Left ventricle myocardium superior (tissue), 1 donor: ENCODE measurements around the gene LIMK1. TPM values are rescaled to one million over a fixed set of nuclear protein-coding genes. Genes with fewer than 3 reads are reported as not detected.

Source experiments
- ATAC-seq: fragments of 200-7000 bp; cut with Tn5 transposase; one replicate; pipeline ENCODE4 v1.9.1; 2020; ENCODE audit warnings: mild to moderate bottlenecking, moderate library complexity
- DNase-seq: peaks from one replicate; pipeline ENCODE4 v3.0.0-alpha.2; 2020
- intact Hi-C: fragments of 100-400 bp; cut with micrococcal nuclease; formaldehyde crosslinking; loops from one replicate; pipeline ENCODE4 v1.11.0; 2022
- total RNA-seq: library from RNA; stranded (reverse); fragmentation: NEBNext Ultra II Directional; extraction: Animal tissue kit (Norgen Biotek cat#: 25700); gene quantifications from one replicate; pipeline ENCODE4 v1.2.1, GENCODE V29; 2021
- donor health status: DM: no; HTN: yes; CAD: no; lungs with severe emphysema.

Gene LIMK1
- total RNA-seq, 1 donor from 2014 or later, result 9.4 TPM

DNA sequence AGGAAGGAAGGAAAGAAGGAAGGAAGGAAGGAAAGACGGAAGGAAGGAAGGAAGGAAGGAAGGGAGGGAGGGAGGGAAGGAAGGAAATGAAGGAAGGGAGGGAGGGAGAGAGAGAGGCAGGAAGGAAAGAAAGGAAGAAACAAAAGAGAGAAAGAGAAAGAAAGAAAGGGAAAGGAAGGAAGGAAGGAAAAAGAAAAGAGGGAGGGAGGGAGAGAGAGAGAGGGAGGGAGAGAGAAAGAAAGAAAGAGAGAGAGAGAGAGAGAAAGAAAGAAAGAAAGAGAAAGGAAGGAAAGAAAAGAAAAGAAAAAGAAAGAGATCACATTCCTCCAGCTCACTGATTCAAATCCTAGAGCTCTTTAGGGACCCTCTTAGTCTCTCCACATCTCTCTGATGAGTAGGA lies 31.0 kb upstream of the LIMK1 start:
- ATAC-seq (no peak), DNase-seq (no peak)
- intact Hi-C loops, result no loop called here

DNA sequence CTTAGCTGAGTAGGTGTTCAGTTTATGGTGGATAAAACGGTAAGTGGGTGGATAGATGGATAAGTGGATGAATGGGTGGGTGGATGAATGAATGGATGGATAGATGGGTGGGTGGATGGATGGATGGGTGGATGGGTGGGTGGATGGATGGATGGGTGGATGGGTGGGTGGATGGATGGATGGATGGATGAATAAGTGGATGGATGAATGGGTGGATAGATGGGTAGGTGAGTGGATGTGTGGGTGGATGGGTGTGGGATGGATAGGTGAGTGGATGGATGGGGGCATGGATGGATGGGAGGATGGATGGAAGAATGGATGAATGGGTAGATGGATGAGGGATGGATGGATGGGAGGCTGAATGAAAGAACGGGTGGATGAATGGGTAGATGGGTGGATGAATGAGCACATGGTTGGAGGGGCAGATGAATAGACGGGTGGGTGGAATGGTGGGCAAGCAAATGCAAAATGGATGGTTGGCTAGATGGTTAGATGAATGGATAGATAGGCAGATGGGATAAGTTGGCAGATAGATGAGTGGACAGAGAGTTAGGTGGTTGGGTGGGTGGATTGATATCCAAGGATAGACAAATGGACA lies 29.9 kb upstream of the LIMK1 start:
- intact Hi-C loops, result no loop called here
- DNase-seq, result no peak
- ATAC-seq, result no peak

DNA sequence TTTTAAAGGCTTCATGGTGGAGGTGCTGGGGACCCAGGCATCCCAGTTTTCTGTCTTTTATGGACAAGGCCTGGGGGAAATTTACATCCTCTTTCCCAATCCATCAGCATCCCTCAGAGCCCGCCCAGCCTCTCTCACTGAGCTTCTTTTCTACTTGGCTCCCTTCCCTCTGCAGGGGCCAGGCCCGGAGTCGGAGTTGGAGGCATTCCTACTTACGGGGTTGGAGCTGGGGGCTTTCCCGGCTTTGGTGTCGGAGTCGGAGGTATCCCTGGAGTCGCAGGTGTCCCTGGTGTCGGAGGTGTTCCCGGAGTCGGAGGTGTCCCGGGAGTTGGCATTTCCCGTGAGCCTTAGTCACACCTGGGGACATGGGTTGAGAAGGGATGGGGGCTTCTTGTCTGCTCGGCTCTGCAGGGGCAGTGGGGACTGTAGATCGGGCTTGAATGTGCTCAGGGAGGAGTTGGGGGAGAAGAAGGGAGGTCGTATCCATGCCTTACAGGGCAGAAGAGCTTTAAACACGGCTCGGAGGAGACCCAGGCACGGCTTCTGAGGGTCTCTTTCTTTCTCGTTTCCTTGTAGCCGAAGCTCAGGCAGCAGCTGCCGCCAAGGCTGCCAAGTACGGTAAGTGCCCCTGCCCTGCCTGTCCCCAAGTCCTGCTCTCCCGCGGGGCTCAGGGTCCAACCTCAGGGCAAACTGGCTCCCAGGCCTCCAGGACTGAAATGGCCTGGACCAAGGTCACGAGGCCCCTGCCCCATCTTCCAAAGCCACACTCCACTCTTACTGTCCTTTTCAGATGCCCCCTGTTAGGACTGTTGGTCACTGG lies 27.3 kb upstream of the LIMK1 start:
- intact Hi-C loops, result no loop called here
- no peak for DNase-seq

DNA sequence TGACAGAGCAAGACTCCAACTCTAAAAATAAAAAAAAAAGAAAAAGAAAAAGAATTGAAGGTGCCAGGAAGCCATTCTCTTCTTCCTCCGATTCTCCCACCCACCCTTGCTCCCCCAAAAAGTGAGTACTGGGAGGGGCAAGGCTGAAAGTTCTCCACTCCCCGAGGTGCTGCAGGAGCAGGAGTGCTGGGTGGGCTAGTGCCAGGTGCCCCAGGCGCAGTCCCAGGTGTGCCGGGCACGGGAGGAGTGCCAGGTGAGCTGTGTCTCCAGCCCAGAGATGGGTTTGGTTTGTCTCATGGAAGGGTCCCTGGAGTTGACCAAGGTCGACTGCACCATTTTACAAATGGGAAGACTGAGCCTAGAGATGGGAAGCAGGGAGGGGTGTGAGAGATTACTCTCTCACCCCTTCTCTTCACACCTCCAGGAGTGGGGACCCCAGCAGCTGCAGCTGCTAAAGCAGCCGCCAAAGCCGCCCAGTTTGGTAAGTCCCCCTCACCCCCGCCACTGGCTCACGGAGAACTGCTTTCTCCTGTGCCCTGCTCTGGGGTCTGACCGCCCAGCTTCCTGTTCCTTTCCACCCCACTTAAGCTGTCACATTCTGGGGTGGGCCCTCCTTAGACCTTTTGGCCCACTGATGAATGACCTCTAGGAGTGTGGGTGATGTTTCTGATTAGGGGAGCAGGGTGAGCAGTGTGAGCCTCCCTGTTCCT lies 26.2 kb upstream of the LIMK1 start:
- intact Hi-C loops, result no loop called here
- DNase-seq, result no peak
- no peak for ATAC-seq

More for the DNA sequence above, 27.3 kb upstream of the LIMK1 start:
- no peak for ATAC-seq

DNA sequence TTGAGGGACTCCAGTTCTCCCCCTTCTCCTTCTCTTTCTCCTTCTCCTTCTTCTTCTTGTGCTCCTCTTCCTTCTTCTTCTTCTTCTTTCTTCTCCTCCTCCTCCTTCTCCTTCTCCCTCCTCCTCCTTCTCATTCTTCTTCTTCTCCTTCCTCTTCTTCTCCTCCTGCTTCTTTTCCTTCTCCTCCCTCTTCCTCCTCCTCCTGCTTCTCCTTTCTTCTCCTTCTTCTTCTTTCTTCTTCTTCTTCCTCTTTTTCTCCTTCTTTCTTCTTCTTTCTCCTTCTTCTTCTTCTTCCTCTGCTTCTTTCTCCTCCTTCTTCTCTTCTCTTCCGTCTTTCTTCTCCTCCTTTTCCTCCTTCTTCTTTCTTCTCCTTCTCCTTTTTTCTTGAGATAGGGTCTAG lies 25.6 kb upstream of the LIMK1 start:
- no peak for ATAC-seq
- intact Hi-C loops, result no loop called here
- DNase-seq, result no peak

DNA sequence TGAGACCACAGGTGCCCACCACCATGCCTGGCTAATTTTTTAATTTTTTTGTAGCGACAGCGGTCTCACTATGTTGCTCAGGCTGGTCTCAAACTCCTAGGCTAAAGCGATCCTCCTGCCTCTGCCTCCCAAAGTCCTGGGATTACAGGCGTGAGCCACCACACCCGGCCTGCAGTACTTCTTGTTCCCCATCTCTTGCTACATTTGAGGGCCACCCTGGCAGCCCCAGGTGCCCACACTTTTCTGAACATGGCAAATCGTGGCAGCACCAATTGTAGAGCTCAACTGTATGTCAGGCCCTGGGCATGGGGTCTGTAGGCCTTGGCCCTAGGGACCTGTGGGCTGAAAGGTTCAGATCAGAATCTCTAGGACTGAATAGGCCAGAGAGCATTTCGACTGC lies 25.1 kb upstream of the LIMK1 start:
- DNase-seq (no peak), ATAC-seq (no peak)
- intact Hi-C loops, result no loop called here

DNA sequence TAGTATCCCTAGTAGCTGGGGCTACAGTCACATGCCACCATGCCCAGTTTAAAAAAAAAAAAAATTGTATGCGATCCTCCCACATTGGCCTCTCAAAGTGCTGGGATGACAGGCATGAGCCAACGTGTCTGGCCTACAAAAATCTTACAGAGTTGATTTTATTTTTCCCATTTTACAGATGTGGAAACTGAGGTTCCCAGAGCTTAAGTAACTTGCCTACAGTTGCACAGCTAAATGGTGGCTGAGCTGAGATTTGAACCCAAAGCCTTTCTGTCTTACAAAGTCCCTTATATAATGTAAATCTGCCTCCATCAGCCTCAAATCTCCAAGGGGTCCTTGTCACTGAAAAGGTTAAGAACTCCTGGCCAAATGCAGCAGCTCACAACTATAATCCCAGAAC lies 24.6 kb upstream of the LIMK1 start:
- no peak for DNase-seq
- no peak for ATAC-seq
- intact Hi-C loops, result no loop called here

DNA sequence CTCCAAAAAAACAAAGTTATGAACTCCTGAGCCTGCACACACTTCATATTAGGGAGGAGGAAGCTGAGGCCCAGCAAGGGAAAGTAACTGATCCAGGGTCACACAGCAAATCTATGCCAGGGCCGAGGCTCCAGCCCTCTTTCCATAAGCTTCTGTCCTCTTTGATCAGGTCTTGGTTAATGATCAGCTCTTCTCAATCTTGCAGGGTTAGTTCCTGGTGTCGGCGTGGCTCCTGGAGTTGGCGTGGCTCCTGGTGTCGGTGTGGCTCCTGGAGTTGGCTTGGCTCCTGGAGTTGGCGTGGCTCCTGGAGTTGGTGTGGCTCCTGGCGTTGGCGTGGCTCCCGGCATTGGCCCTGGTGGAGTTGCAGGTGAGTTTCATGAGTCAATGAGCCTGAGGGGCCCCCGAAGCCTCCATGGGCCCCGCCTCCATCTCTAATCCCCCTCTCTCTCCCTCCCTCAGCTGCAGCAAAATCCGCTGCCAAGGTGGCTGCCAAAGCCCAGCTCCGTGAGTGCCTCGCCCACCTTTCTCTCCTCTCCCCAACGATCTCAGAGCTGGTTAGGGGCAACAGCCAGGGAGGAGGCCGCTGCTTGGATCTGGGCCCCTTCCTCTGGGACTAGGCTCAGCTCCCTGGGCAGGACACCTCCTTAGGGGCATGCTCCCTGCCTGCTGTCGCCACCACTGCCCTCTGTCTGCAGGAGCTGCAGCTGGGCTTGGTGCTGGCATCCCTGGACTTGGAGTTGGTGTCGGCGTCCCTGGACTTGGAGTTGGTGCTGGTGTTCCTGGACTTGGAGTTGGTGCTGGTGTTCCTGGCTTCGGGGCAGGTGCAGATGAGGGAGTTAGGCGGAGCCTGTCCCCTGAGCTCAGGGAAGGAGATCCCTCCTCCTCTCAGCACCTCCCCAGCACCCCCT lies 23.7 kb upstream of the LIMK1 start:
- DNase-seq, result peak; percentile 66
- no peak for ATAC-seq
- intact Hi-C loops, result no loop called here

DNA sequence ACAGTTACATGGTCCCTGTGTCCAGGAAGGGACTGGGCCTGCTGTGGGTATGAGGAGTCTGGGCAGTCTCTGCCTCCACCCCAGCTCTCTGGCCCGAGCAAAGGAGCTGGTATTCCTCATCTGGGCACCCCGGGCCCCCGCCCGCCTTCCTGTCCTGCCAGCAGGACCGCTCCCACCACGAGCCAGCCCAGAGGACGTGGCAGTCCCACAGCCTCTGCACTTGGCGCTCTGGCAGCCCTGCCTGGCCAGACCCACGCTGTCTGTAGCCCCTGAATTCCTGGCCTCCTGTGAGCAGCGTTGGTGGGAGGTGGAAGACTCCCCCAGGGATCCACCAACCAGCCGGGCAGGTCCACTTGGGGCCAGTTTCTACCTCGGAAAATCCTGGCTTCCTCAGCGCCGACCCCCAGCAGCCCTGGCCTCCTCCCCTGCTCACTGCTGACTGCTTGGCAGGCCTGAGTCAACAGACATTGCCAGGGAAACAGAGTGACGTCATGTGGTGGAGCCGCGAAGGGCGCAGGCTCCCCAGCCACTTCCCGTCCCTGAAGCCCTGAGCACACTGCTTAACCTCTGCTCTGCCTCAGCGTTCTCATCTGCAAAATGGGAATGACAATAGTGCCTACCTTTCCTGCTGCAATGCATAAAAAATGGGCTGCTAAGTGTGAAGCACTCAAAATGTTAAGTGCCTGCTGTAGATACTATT lies 21.6 kb upstream of the LIMK1 start:
- ATAC-seq (peak; percentile 89), DNase-seq (peak; percentile 81)
- intact Hi-C loops, result no loop called here

DNA sequence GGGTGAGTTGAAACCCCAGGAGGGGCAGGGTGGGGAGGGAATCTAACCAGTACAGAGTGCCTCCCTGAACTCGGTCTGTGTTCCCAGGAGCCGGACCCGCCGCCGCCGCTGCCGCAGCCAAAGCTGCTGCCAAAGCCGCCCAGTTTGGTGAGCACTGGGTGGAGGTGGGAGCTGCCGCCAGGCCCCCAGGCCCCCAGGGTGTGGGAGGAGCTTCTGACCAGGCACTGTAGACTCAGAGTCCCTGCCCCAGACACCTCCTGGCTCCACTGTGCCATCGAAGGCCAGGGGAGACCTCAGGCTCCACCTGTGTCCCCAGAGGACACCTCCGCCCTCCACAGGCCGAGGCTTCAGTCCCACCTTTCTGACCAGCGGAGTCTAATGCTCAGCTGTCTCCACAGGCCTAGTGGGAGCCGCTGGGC lies 20.4 kb upstream of the LIMK1 start:
- DNase-seq (no peak), ATAC-seq (no peak)
- intact Hi-C loops, result no loop called here

DNA sequence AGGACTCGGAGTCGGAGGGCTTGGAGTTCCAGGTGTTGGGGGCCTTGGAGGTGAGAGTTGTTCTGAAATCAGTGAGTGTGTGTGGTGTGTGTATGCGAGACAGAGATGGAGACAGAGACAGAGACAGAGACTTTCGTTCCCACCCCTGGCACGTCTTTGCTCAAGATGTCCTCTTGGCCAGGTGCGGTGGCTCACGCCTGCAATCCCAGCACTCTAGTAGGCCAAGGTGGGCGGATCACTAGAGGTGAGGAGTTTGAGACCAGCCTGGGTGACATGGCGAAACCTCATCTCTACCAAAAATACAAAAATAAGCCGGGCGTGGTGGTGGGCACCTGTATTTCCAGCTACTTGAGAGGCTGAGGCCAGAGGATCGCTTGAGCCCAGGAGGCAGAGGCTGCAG lies 20.0 kb upstream of the LIMK1 start:
- DNase-seq, result no peak
- intact Hi-C loops, result no loop called here
- ATAC-seq, result no peak

DNA sequence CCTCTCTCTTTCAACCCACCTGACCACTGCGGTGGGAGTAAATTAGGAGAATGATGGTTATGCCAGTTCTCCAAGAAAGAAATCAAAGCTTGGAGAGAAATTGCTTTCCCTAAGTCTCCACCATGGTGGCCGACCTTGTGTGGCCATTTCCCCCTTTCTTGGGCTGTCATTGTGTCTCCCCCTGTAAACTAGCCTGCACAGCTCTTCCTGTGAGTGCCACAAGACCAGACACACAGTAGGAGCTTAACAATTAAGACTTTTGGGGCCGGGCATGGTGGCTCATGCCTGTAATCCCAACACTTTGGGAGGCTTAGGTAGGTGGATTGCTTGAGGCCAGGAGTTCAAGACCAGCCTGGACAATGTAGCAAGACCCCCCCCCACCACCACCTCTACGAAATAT lies 18.9 kb upstream of the LIMK1 start:
- intact Hi-C loops, result no loop called here

DNA sequence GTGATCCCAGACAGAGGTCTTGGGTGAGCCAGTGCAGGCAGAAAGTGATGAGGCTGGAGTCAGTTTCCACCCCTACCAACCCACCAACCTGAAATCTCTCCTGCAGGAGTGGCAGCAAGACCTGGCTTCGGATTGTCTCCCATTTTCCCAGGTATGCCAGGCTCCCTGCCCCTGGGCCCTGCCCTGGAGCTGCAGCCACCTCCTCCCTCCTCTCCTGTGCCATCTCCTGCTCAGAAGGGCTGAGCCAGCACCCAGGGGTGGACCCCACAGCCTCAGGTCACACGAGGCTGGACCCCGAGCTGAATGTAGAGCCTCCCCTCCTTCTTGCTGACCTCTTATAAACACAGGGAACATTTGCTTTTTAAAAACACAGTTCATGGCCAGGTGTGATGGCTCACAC lies 17.0 kb upstream of the LIMK1 start:
- DNase-seq, result no peak
- ATAC-seq, result no peak
- intact Hi-C loops, result no loop called here

More for the DNA sequence above, 18.9 kb upstream of the LIMK1 start:
- DNase-seq (no peak), ATAC-seq (no peak)

DNA sequence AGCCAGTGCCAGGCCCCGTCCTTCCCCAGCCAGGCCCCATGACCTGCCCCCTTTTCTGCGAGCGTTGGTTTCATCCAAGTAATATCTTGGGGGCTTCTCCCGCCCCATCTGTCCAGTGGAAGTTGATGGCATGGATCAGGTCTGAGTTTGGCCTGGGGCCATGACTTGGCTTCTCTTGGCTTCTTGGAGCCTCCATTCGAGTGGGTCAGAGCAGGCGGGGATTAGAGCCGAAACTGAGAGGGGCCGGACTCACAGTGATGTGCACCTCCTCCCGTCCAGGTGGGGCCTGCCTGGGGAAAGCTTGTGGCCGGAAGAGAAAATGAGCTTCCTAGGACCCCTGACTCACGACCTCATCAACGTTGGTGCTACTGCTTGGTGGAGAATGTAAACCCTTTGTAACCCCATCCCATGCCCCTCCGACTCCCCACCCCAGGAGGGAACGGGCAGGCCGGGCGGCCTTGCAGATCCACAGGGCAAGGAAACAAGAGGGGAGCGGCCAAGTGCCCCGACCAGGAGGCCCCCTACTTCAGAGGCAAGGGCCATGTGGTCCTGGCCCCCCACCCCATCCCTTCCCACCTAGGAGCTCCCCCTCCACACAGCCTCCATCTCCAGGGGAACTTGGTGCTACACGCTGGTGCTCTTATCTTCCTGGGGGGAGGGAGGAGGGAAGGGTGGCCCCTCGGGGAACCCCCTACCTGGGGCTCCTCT lies 15.1 kb upstream of the LIMK1 start:
- intact Hi-C loops, result no loop called here
- peak; percentile 2 for ATAC-seq
- no peak for DNase-seq

DNA sequence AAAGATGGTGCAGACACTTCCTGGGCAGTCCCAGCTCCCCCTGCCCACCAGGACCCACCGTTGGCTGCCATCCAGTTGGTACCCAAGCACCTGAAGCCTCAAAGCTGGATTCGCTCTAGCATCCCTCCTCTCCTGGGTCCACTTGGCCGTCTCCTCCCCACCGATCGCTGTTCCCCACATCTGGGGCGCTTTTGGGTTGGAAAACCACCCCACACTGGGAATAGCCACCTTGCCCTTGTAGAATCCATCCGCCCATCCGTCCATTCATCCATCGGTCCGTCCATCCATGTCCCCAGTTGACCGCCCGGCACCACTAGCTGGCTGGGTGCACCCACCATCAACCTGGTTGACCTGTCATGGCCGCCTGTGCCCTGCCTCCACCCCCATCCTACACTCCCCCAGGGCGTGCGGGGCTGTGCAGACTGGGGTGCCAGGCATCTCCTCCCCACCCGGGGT lies 14.5 kb upstream of the LIMK1 start:
- ATAC-seq, result peak; percentile 8

DNA sequence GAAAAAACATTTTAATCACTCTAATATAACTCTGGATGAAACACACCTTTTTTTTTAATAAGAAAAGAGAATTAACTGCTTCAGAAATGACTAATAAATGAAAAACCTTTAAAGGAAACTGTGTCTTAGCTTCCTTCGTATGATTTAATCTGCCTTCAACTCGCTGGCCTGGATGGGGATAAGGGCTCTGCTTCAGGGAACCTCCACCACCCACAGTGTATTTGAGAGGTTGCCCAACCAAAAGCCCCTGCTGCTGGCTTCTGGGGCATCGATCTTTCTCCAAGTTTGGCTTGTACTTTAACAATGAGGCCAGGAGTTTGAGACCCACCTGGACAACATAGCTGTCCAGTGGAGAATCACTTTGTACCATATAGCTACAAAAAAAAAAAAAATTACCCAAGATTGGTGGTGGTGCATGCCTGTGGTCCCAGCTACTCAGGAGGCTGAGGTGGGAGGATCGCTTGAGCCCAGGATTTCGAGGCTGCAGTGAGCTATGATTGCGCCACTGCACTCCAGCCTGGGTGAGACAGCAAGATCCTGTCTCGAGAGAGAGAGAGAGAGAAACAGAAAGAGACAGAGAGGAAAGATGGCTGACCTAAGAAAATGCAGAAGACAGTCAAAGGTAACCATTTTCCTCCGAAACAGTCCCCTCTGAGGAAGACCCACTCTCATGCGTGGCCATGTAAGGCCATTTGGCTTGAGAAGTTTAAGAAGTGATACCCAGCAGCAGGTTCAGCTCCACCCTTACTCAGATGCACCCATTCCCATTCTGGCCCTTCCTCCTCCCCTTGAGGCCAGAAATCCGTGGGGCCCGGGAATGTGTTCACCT lies 13.6 kb upstream of the LIMK1 start:
- intact Hi-C loops, result no loop called here
- DNase-seq (no peak), ATAC-seq (no peak)

More for the DNA sequence above, 14.5 kb upstream of the LIMK1 start:
- intact Hi-C loops, result no loop called here
- DNase-seq, result no peak

DNA sequence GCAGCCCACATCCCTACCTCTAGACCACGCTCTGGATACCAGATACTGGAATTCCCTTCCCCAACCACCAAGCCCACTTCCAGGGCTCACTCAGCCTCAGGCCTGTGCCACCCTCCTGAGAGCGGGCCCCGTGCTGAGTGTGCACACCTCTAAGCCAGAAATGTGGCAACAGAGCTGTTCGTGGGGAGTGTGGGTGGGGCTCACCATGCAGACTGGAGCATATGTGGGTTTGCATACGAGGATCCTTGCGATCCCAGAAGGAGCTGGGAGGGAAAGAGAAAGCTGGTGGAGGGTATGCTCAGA lies 13.0 kb upstream of the LIMK1 start:
- no peak for ATAC-seq
- intact Hi-C loops, result no loop called here
- no peak for DNase-seq

DNA sequence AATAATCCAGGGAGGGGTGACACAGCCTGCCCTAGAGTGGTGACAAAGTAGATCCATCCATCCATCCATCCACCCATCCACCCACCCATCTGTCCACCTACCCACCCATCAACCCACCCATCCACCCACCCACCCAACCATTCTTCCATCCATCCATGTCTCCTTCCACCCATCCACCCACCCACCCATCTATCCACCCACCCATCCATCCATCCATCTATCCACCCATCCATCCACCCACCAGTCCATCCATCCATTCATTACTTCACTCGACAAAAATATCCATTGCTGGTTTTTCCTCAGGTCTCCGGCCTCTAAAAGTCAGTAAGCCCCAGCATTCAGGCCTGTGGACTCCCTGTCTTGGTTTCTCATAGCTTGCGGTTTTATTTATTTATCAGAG lies 12.5 kb upstream of the LIMK1 start:
- ATAC-seq (no peak), DNase-seq (no peak)
- intact Hi-C loops, result no loop called here
